IgD-negative memory B cell (primary cell): ENCODE measurements around the gene BFSP2. TPM values are rescaled to one million over a fixed set of nuclear protein-coding genes. Genes with fewer than 3 reads are reported as not detected.
"Not testable (repeated sequence)": the region's sequence is repeated elsewhere in the genome, so short reads cannot be mapped to it uniquely, and the experiment has no call there.

Experiments
- H3K27ac Mint-ChIP-seq, 3 donors: one replicate each; pipeline ENCODE4 v1.8.0; 2020 to 2022; ENCODE audit warnings: mild to moderate bottlenecking in 3 of 3, mixed read lengths in 3 of 3, moderate library complexity in 1 of 3
- H3K27me3 Mint-ChIP-seq: one replicate; pipeline ENCODE4 v1.8.0; 2021; ENCODE audit warnings: mixed read lengths
- H3K36me3 Mint-ChIP-seq: one replicate; pipeline ENCODE4 v1.8.0; 2020; ENCODE audit warnings: mild to moderate bottlenecking, mixed read lengths
- H3K4me1 Mint-ChIP-seq, 3 donors: one replicate each; pipeline ENCODE4 v1.8.0; 2020 to 2022; ENCODE audit warnings: mixed read lengths in 3 of 3, mild to moderate bottlenecking in 1 of 3
- H3K4me3 Mint-ChIP-seq, 4 donors: one replicate each; pipeline ENCODE4 v1.8.0; 2020 to 2022; ENCODE audit warnings: mild to moderate bottlenecking in 4 of 4, mixed read lengths in 4 of 4, moderate library complexity in 3 of 4
- H3K9me3 Mint-ChIP-seq, 3 donors: one replicate each; pipeline ENCODE4 v1.8.0; 2020 to 2021; ENCODE audit warnings: mixed read lengths in 3 of 3, mild to moderate bottlenecking in 1 of 3
- polyA plus RNA-seq: library from polyadenylated mRNA; unstranded; fragments of 300-500 nt; fragmentation: Illumina TruSeq; gene quantifications from one replicate; pipeline ENCODE4 v1.2.3, GENCODE V29; 2021

BFSP2 gene
- polyA plus RNA-seq, 1 donor from 2014 or later: 2.8 TPM

- H3K36me3 Mint-ChIP-seq: no peaks in the 10 kb centered on the region
- H3K27ac Mint-ChIP-seq: peak overlapping the region in 2 of 3 donors; percentile 61 to 67
- H3K4me3 Mint-ChIP-seq: peak overlapping the region in 2 of 4 donors; percentile 4 to 70
- H3K27me3 Mint-ChIP-seq: no peaks in the 10 kb centered on the region
- peaks cover 54 to 59% (median 56%) of the 10 kb centered on the region in 3 donors for H3K4me1 Mint-ChIP-seq
- H3K9me3 Mint-ChIP-seq: peaks cover 0 to 2% (median 0%) of the 10 kb centered on the region in 3 donors
Observed at GRCh38 chr3:133479895-133480669, 80.2 kb downstream of the BFSP2 start.

- H3K27ac Mint-ChIP-seq, H3K4me3 Mint-ChIP-seq, H3K27me3 Mint-ChIP-seq, H3K36me3 Mint-ChIP-seq, H3K9me3 Mint-ChIP-seq: not testable (repeated sequence)
- H3K4me1 Mint-ChIP-seq: peaks cover 34 to 42% (median 35%) of the 10 kb centered on the region in 3 donors
Observed at GRCh38 chr3:133482474-133482873, 82.6 kb downstream of the BFSP2 start.

GRCh38 chr3:133486658-133487057 lies 86.8 kb downstream of the BFSP2 start:
- Mint-ChIP-seq H3K27ac (no peak overlapping the region), H3K4me3 (peak overlapping the region in 1 of 4 donors; percentile 18), H3K36me3 (peaks cover 3% of the 10 kb centered on the region), H3K9me3 (peaks cover 0 to 4% (median 2%) of the 10 kb centered on the region in 3 donors), H3K27me3 (peaks cover 3% of the 10 kb centered on the region), H3K4me1 (peaks cover 28 to 38% (median 37%) of the 10 kb centered on the region in 3 donors)

GRCh38 chr3:133487204-133487603 lies 87.3 kb downstream of the BFSP2 start:
- H3K27me3 Mint-ChIP-seq: peaks cover 3% of the 10 kb centered on the region
- H3K4me3 Mint-ChIP-seq: no peak overlapping the region
- H3K27ac Mint-ChIP-seq: no peak overlapping the region
- peaks cover 30 to 42% (median 40%) of the 10 kb centered on the region in 3 donors for H3K4me1 Mint-ChIP-seq
- H3K9me3 Mint-ChIP-seq: peaks cover 0 to 4% (median 2%) of the 10 kb centered on the region in 3 donors
- H3K36me3 Mint-ChIP-seq: peaks cover 3% of the 10 kb centered on the region

- Mint-ChIP-seq H3K27ac (no peak overlapping the region), H3K4me1 (peaks cover 36 to 47% (median 46%) of the 10 kb centered on the region in 3 donors), H3K9me3 (peaks cover 0 to 4% (median 2%) of the 10 kb centered on the region in 3 donors), H3K36me3 (peaks cover 5% of the 10 kb centered on the region), H3K27me3 (peaks cover 3% of the 10 kb centered on the region), H3K4me3 (no peak overlapping the region)
Observed at GRCh38 chr3:133487920-133488540, 88.2 kb downstream of the BFSP2 start.

GRCh38 chr3:133488785-133489367 lies 89.0 kb downstream of the BFSP2 start:
- H3K27ac Mint-ChIP-seq: peak overlapping the region in 1 of 3 donors; percentile 76
- H3K27me3 Mint-ChIP-seq: peaks cover 3% of the 10 kb centered on the region
- H3K4me3 Mint-ChIP-seq: peak overlapping the region in 1 of 4 donors; percentile 50
- peaks cover 5% of the 10 kb centered on the region for H3K36me3 Mint-ChIP-seq
- H3K4me1 Mint-ChIP-seq: peaks cover 34 to 44% (median 43%) of the 10 kb centered on the region in 3 donors
- H3K9me3 Mint-ChIP-seq: peaks cover 0 to 4% (median 2%) of the 10 kb centered on the region in 3 donors

- H3K27ac Mint-ChIP-seq: peak overlapping the region in 1 of 3 donors; percentile 69
- peaks cover 5% of the 10 kb centered on the region for H3K36me3 Mint-ChIP-seq
- H3K4me1 Mint-ChIP-seq: peaks cover 28 to 37% (median 37%) of the 10 kb centered on the region in 3 donors
- H3K4me3 Mint-ChIP-seq: peak overlapping the region in 1 of 4 donors; percentile 50
- H3K27me3 Mint-ChIP-seq: peaks cover 3% of the 10 kb centered on the region
- H3K9me3 Mint-ChIP-seq: peaks cover 0 to 4% (median 2%) of the 10 kb centered on the region in 3 donors
Observed at GRCh38 chr3:133489466-133490085, 89.7 kb downstream of the BFSP2 start.

GRCh38 chr3:133490468-133491351 lies 90.9 kb downstream of the BFSP2 start:
- peaks cover 0 to 4% (median 0%) of the 10 kb centered on the region in 3 donors for H3K9me3 Mint-ChIP-seq
- H3K4me1 Mint-ChIP-seq: peaks cover 28 to 37% (median 36%) of the 10 kb centered on the region in 3 donors
- H3K36me3 Mint-ChIP-seq: peaks cover 5% of the 10 kb centered on the region
- peaks cover 3% of the 10 kb centered on the region for H3K27me3 Mint-ChIP-seq
- peak overlapping the region in 2 of 3 donors; percentile 69 to 80 for H3K27ac Mint-ChIP-seq
- H3K4me3 Mint-ChIP-seq: peak overlapping the region in 3 of 4 donors; percentile 25 to 86 (median 50)

- Mint-ChIP-seq H3K9me3 (peaks cover 0 to 3% (median 0%) of the 10 kb centered on the region in 3 donors), H3K27ac (peak overlapping the region in 2 of 3 donors; percentile 69 to 80), H3K27me3 (peaks cover 3% of the 10 kb centered on the region), H3K36me3 (peaks cover 5% of the 10 kb centered on the region), H3K4me3 (peak overlapping the region in 3 of 4 donors; percentile 25 to 86 (median 50)), H3K4me1 (peaks cover 28 to 37% (median 36%) of the 10 kb centered on the region in 3 donors)
Observed at GRCh38 chr3:133491481-133492059, 91.7 kb downstream of the BFSP2 start.

GRCh38 chr3:133492159-133492741 lies 92.4 kb downstream of the BFSP2 start:
- Mint-ChIP-seq H3K4me1 (peaks cover 28 to 37% (median 36%) of the 10 kb centered on the region in 3 donors), H3K4me3 (peak overlapping the region in 1 of 4 donors; percentile 84), H3K27ac (peak overlapping the region in 1 of 3 donors; percentile 24), H3K27me3 (peaks cover 3% of the 10 kb centered on the region), H3K9me3 (no peaks in the 10 kb centered on the region), H3K36me3 (peaks cover 2% of the 10 kb centered on the region)

GRCh38 chr3:133494469-133494868 lies 94.6 kb downstream of the BFSP2 start:
- Mint-ChIP-seq H3K4me1 (peaks cover 22 to 28% (median 27%) of the 10 kb centered on the region in 3 donors), H3K36me3 (peaks cover 2% of the 10 kb centered on the region)

GRCh38 chr3:133502542-133502941 lies 102.7 kb downstream of the BFSP2 start:
- not testable (repeated sequence) for H3K4me3 Mint-ChIP-seq, H3K27ac Mint-ChIP-seq

More at GRCh38 chr3:133494469-133494868, 94.6 kb downstream of the BFSP2 start:
- peaks cover 3% of the 10 kb centered on the region for H3K27me3 Mint-ChIP-seq
- H3K4me3 Mint-ChIP-seq: no peak overlapping the region
- H3K9me3 Mint-ChIP-seq: no peaks in the 10 kb centered on the region
- H3K27ac Mint-ChIP-seq: no peak overlapping the region

GRCh38 chr3:133503409-133503808 lies 103.6 kb downstream of the BFSP2 start:
- H3K4me1 Mint-ChIP-seq: peaks cover 9 to 14% (median 11%) of the 10 kb centered on the region in 3 donors
- H3K4me3 Mint-ChIP-seq: no peak overlapping the region
- H3K9me3 Mint-ChIP-seq: peaks cover 0 to 1% (median 0%) of the 10 kb centered on the region in 3 donors
- H3K27ac Mint-ChIP-seq: no peak overlapping the region
- H3K27me3 Mint-ChIP-seq: peaks cover 3% of the 10 kb centered on the region
- H3K36me3 Mint-ChIP-seq: no peaks in the 10 kb centered on the region

More at GRCh38 chr3:133502542-133502941, 102.7 kb downstream of the BFSP2 start:
- H3K27me3 Mint-ChIP-seq, H3K36me3 Mint-ChIP-seq, H3K9me3 Mint-ChIP-seq: not testable (repeated sequence)
- H3K4me1 Mint-ChIP-seq: peaks cover 9 to 14% (median 11%) of the 10 kb centered on the region in 3 donors
